HepG2 (cell line): ENCODE data around the gene BID.

ENCODE experiments used
- BRF2 ChIP-seq: sonication (generic); formaldehyde crosslinking; IDR thresholded peaks from 2 replicates; pipeline ENCODE4 v1.8.1; 2022; ENCODE audit warnings: mild to moderate bottlenecking, missing genetic modification reagents
- CAMTA2 ChIP-seq: sonication (generic); formaldehyde crosslinking; IDR thresholded peaks from 2 replicates; pipeline ENCODE4 v1.4.0; 2020; ENCODE audit warnings: mild to moderate bottlenecking, missing genetic modification reagents, borderline replicate concordance
- CTCF ChIP-seq: sonication (generic); formaldehyde crosslinking; IDR thresholded peaks from 2 replicates; pipeline ENCODE4 v1.5.0; 2020; ENCODE audit warnings: mild to moderate bottlenecking, missing genetic modification reagents, moderate library complexity
- EZH2 ChIP-seq: conservative IDR thresholded peaks from 2 replicates; pipeline ENCODE4 v1.6.1; 2012; ENCODE audit warnings: mild to moderate bottlenecking, low read depth, low read length, moderate library complexity
- HDAC6 ChIP-seq: fragments of 200-600 bp; sonication (generic); IDR thresholded peaks from 2 replicates; pipeline ENCODE4 v1.7.0; 2017; ENCODE audit warnings: mild to moderate bottlenecking, antibody characterized with exemption, low read length, low read depth
- IKZF1 ChIP-seq: fragments of 450-650 bp; IDR thresholded peaks from 2 replicates; pipeline ENCODE4 v1.7.1; 2016
- RXRB ChIP-seq: IDR thresholded peaks from 2 replicates; pipeline ENCODE4 v1.6.1; 2016; ENCODE audit warnings: borderline replicate concordance, missing genetic modification reagents, missing compliant biosample characterization
- ZFP1 ChIP-seq: IDR thresholded peaks from 2 replicates; pipeline ENCODE4 v1.6.1; 2016
- ZFP37 ChIP-seq: sonication (generic); formaldehyde crosslinking; IDR thresholded peaks from 2 replicates; pipeline ENCODE4 v1.4.0; 2020; ENCODE audit warnings: missing genetic modification reagents, borderline replicate concordance
- ZNF639 ChIP-seq: conservative IDR thresholded peaks from 2 replicates; pipeline ENCODE4 v1.6.1; 2018; ENCODE audit warnings: missing genetic modification reagents
- ZNF674 ChIP-seq: sonication (generic); formaldehyde crosslinking; IDR thresholded peaks from 2 replicates; pipeline ENCODE4 v1.5.0; 2020; ENCODE audit warnings: low read depth, mild to moderate bottlenecking, missing genetic modification reagents

DNA sequence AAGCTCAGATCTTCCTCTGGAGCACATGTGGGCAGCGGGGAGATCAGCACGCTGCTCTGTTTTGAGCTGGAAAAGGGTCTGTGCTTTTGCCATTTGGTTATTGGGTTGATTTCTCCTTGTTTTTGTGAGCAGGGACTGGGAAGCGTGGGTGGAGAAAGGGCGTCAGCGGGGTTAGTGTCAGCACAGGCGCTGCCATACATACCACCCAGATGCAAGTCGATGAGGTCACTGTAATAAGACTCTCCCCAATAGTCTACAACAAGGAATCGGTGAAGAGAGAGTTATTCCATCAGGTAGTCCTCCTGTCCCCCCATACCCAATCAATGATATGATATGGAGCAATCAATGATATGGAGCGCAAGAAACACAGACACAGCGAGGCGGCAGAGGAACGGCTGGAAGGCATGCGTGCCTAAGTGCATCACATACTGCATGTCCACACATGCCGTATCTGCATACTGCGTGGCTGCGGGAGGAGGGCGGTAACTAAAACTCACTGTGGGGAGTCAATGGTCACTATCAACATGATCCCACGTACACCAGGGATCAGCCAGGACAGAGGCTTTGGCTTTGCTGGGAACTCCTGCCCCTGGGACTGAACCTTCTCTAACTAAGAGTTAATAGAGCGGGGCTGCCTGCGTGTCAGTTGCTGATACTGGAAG lies 29.5 kb upstream of the BID start:
- TF ChIP-seq BRF2 (CRISPR knock-in tag) (no peak), RXRB (CRISPR knock-in tag) (no peak), ZFP37 (CRISPR knock-in tag) (no peak), IKZF1 (no peak), EZH2 (no peak), CAMTA2 (CRISPR knock-in tag) (no peak), CTCF (CRISPR knock-in tag) (no peak), ZNF674 (CRISPR knock-in tag) (no peak), ZNF639 (CRISPR knock-in tag) (no peak), ZFP1 (CRISPR knock-in tag) (no peak), HDAC6 (no peak)
